Measurements from ENCODE around the gene CHRDL2. TPM values are rescaled to one million over a fixed set of nuclear protein-coding genes. Genes with fewer than 3 reads are reported as not detected.
A peak's percentile ranks its signal among the peaks of the same experiment; 100 is the strongest.
"Not testable (repeated sequence)": the region's sequence is repeated elsewhere in the genome, so short reads cannot be mapped to it uniquely, and the experiment has no call there.

CHRDL2 gene
- 0.41 TPM for polyA plus RNA-seq (2013, experiment 1 of 2; ENCODE audit: insufficient read length)
- polyA plus RNA-seq (2013, experiment 2 of 2; ENCODE audit: insufficient read length), result 0.18 TPM

- peak; percentile 31 for DNase-seq
These were observed at the start of gene CHRDL2 for GRCh38 chr11:74731301-74732094. Gene CHRDL2, minus strand, starts transcription at chr11:74731426. Its CDS starts 538 bp downstream, at chr11:74730888.

- no peak for DNase-seq
These were observed 49.2 kb upstream of the CHRDL2 start for GRCh38 chr11:74780248-74781005.

GRCh38 chr11:74778581-74778980 is 47.4 kb upstream of the CHRDL2 start:
- no peak for DNase-seq

- DNase-seq, result no peak
These were observed 46.7 kb upstream of the CHRDL2 start for GRCh38 chr11:74777877-74778276.

GRCh38 chr11:74777038-74777437 is 45.8 kb upstream of the CHRDL2 start:
- no peak for DNase-seq

GRCh38 chr11:74776546-74776945 is 45.3 kb upstream of the CHRDL2 start:
- DNase-seq, result no peak

GRCh38 chr11:74775762-74776161 is 44.5 kb upstream of the CHRDL2 start:
- DNase-seq, result peak; percentile 57

GRCh38 chr11:74773476-74773875 is 42.2 kb upstream of the CHRDL2 start:
- DNase-seq, result peak; percentile 37

GRCh38 chr11:74771139-74771538 is 39.9 kb upstream of the CHRDL2 start:
- DNase-seq, result no peak

GRCh38 chr11:74770456-74770855 is 39.2 kb upstream of the CHRDL2 start:
- DNase-seq, result no peak

GRCh38 chr11:74769055-74769707 is 38.0 kb upstream of the CHRDL2 start:
- DNase-seq, result no peak

GRCh38 chr11:74768172-74768651 is 37.0 kb upstream of the CHRDL2 start:
- not testable (repeated sequence) for DNase-seq

- no peak for DNase-seq
These were observed 35.7 kb upstream of the CHRDL2 start for GRCh38 chr11:74766905-74767304.

- no peak for DNase-seq
These were observed 25.3 kb upstream of the CHRDL2 start for GRCh38 chr11:74756571-74756970.

GRCh38 chr11:74755395-74755995 is 24.3 kb upstream of the CHRDL2 start:
- DNase-seq, result no peak

GRCh38 chr11:74754507-74755252 is 23.5 kb upstream of the CHRDL2 start:
- DNase-seq, result peak; percentile 91

GRCh38 chr11:74751303-74751702 is 20.1 kb upstream of the CHRDL2 start:
- DNase-seq, result no peak

- DNase-seq, result not testable (repeated sequence)
These were observed 19.4 kb upstream of the CHRDL2 start for GRCh38 chr11:74750598-74750997.

- no peak for DNase-seq
These were observed 18.7 kb upstream of the CHRDL2 start for GRCh38 chr11:74749965-74750296.

- DNase-seq, result peak; percentile 31
These were observed 18.1 kb upstream of the CHRDL2 start for GRCh38 chr11:74749127-74749964.
